CD4-positive, alpha-beta memory T cell (primary cell): Measurements from ENCODE around the gene SLC25A45. TPM values are rescaled to one million over a fixed set of nuclear protein-coding genes. Genes with fewer than 3 reads are reported as not detected.

ENCODE experiments used
- CTCF ChIA-PET: fragments of 350-600 bp; sonication (Branson Sonifier 250); formaldehyde crosslinking; loops from one replicate; lab custom pipeline; 2021; ENCODE audit warnings: inconsistent platforms; ENCODE audit not compliant: partially characterized antibody; lab: Charles Lee
- POLR2A ChIA-PET: fragments of 350-600 bp; sonication (Branson Sonifier 250); formaldehyde crosslinking; loops from one replicate; lab custom pipeline; 2021; ENCODE audit not compliant: partially characterized antibody; lab: Charles Lee
- DNase-seq, 5 donors: peaks; one replicate each; pipeline versions ENCODE4 v3.0.0 to v3.0.0-alpha.2; 2020 to 2022; ENCODE audit warnings: mixed read lengths in 1 of 5
- H3K27ac ChIP-seq: one replicate; pipeline ENCODE4 v1.7.0; 2013; ENCODE audit warnings: low read depth, low read length
- H3K27me3 ChIP-seq: 2 replicates; pipeline ENCODE4 v1.7.0; 2013; ENCODE audit warnings: mild to moderate bottlenecking, low read length, moderate library complexity; ENCODE audit not compliant: insufficient read depth
- H3K36me3 ChIP-seq: 2 replicates; pipeline ENCODE4 v1.7.0; 2013; ENCODE audit warnings: mild to moderate bottlenecking, low read length, moderate library complexity; ENCODE audit not compliant: insufficient read depth
- H3K4me1 ChIP-seq: 2 replicates; pipeline ENCODE4 v1.7.0; 2013; ENCODE audit warnings: mild to moderate bottlenecking, low read length, moderate library complexity; ENCODE audit not compliant: insufficient read depth
- H3K4me3 ChIP-seq, 2 donors: one replicate each; pipeline ENCODE4 v1.7.0; 2013; ENCODE audit warnings: low read length in 2 of 2, mild to moderate bottlenecking in 1 of 2
- H3K9me3 ChIP-seq, 2 donors: one replicate each; pipeline ENCODE4 v1.7.0; 2013; ENCODE audit warnings: low read length in 2 of 2, control low read depth in 1 of 2; ENCODE audit not compliant: control insufficient read depth in 1 of 2
- H3K27ac Mint-ChIP-seq, 7 donors: one replicate each; pipeline ENCODE4 v1.8.0; 2020 to 2021; ENCODE audit warnings: mixed read lengths in 7 of 7, mild to moderate bottlenecking in 6 of 7, inconsistent platforms in 3 of 7, moderate library complexity in 3 of 7
- H3K27me3 Mint-ChIP-seq, 2 donors: one replicate each; pipeline ENCODE4 v1.8.0; 2020 to 2021; ENCODE audit warnings: mixed read lengths in 2 of 2
- H3K36me3 Mint-ChIP-seq, 2 donors: one replicate each; pipeline ENCODE4 v1.8.0; 2020 to 2021; ENCODE audit warnings: mixed read lengths in 2 of 2, inconsistent platforms in 1 of 2, mild to moderate bottlenecking in 1 of 2
- H3K4me1 Mint-ChIP-seq, 4 donors: one replicate each; pipeline ENCODE4 v1.8.0; 2020 to 2021; ENCODE audit warnings: mixed read lengths in 4 of 4, mild to moderate bottlenecking in 1 of 4
- H3K4me3 Mint-ChIP-seq, 8 donors: one replicate each; pipeline ENCODE4 v1.8.0; 2020 to 2021; ENCODE audit warnings: mixed read lengths in 8 of 8, mild to moderate bottlenecking in 7 of 8, moderate library complexity in 6 of 8, inconsistent platforms in 3 of 8
- H3K9me3 Mint-ChIP-seq, 8 donors: one replicate each; pipeline ENCODE4 v1.8.0; 2020 to 2021; ENCODE audit warnings: mixed read lengths in 8 of 8, mild to moderate bottlenecking in 5 of 8, inconsistent platforms in 3 of 8, moderate library complexity in 1 of 8
- intact Hi-C: fragments of 100-400 bp; cut with micrococcal nuclease; formaldehyde crosslinking; loops from one replicate; pipeline ENCODE4 v1.15.1; 2023
- polyA plus RNA-seq, 2 donors: library from polyadenylated mRNA; unstranded; fragments of 300-500 nt; fragmentation: Illumina TruSeq; gene quantifications; one replicate each; pipeline ENCODE4 v1.2.3, GENCODE V29; 2021
- total RNA-seq, 2 experiments: library from RNA; stranded (reverse); gene quantifications; one replicate each; pipeline ENCODE4 v1.2.3, GENCODE V29; 2021

The SLC25A45 gene
- total and polyA plus RNA-seq, 4 experiments from 2014 or later, result 7.2 to 24.2 (median 16.0) TPM

GRCh38 chr11:65417702-65418430, 35.4 kb upstream of the SLC25A45 start:
- H3K4me1 ChIP-seq, result peaks cover 57% of the 10 kb centered on the region
- no peaks in the 10 kb centered on the region for H3K27me3 ChIP-seq
- H3K27ac ChIP-seq, result peak overlapping the region; percentile 98
- H3K4me1 Mint-ChIP-seq, result peaks cover 30 to 71% (median 42%) of the 10 kb centered on the region in 4 donors
- H3K9me3 Mint-ChIP-seq, result peaks cover 0 to 7% (median 1%) of the 10 kb centered on the region in 8 donors
- DNase-seq, result peak; percentile 32 to 64 (median 42)
- H3K9me3 ChIP-seq, result no peaks in the 10 kb centered on the region
- H3K27ac Mint-ChIP-seq, result peak overlapping the region; percentile 93 to 100 (median 96)
- intact Hi-C loops, result loop anchor here (2.0 to 5.0 kb wide), 2 partner anchors 51 to 59 kb away; no protein-coding TSS in a partner anchor
- CTCF ChIA-PET, result interaction anchor here (0.6 to 12.6 kb wide), 15 partner anchors 8 to 91 kb away, joined by 3 to 192 read pairs (median 17); partner anchors contain the start of genes FRMD8, MALAT1 and SLC25A45
- POLR2A ChIA-PET, result interaction anchor here (0.6 to 22.2 kb wide), 20 partner anchors 9 to 159 kb away, joined by 3 to 3839 read pairs (median 7); partner anchors contain the start of genes FAM89B, FRMD8, MALAT1 and NEAT1
- H3K36me3 Mint-ChIP-seq, result peaks cover 5 to 23% of the 10 kb centered on the region in 2 donors
- H3K27me3 Mint-ChIP-seq, result peaks cover 0 to 4% of the 10 kb centered on the region in 2 donors
- peak overlapping the region; percentile 86 to 95 for H3K4me3 ChIP-seq
- peaks cover 4% of the 10 kb centered on the region for H3K36me3 ChIP-seq
- H3K4me3 Mint-ChIP-seq, result peak overlapping the region; percentile 92 to 97 (median 95)

- Histone ChIP-seq H3K27me3 (no peaks in the 10 kb centered on the region), H3K4me1 (peaks cover 57% of the 10 kb centered on the region), H3K9me3 (no peaks in the 10 kb centered on the region), H3K4me3 (peak overlapping the region; percentile 86 to 95), H3K27ac (peak overlapping the region; percentile 98), H3K36me3 (peaks cover 9% of the 10 kb centered on the region)
- Mint-ChIP-seq H3K4me1 (peaks cover 30 to 65% (median 42%) of the 10 kb centered on the region in 4 donors), H3K27me3 (peaks cover 0 to 2% of the 10 kb centered on the region in 2 donors), H3K4me3 (peak overlapping the region; percentile 92 to 97 (median 95)), H3K36me3 (peaks cover 0 to 20% of the 10 kb centered on the region in 2 donors), H3K27ac (peak overlapping the region; percentile 93 to 100 (median 96)), H3K9me3 (peaks cover 0 to 1% (median 0%) of the 10 kb centered on the region in 8 donors)
- ChIA-PET POLR2A (interaction anchor here (0.9 to 22.2 kb wide), 22 partner anchors 9 to 160 kb away, joined by 3 to 3839 read pairs (median 6); partner anchors contain the start of genes DPF2, FAM89B, FRMD8 and MALAT1), CTCF (interaction anchor here (0.8 to 12.6 kb wide), 25 partner anchors 8 to 109 kb away, joined by 3 to 192 read pairs (median 10); partner anchors contain the start of genes FRMD8, MALAT1 and SLC25A45)
- intact Hi-C loops, result loop anchor here (1.0 to 5.0 kb wide), 7 partner anchors 8 to 93 kb away; partner anchors contain the start of gene SLC25A45
- DNase-seq, result peak in 2 of 5 donors; percentile 10 to 29
These were observed 34.6 kb upstream of the SLC25A45 start for GRCh38 chr11:65416841-65417701.

- Mint-ChIP-seq H3K4me3 (peak overlapping the region; percentile 92 to 97 (median 95)), H3K4me1 (peaks cover 30 to 59% (median 42%) of the 10 kb centered on the region in 4 donors), H3K27me3 (peaks cover 0 to 2% of the 10 kb centered on the region in 2 donors), H3K9me3 (peaks cover 0 to 1% (median 0%) of the 10 kb centered on the region in 8 donors), H3K36me3 (peaks cover 0 to 19% of the 10 kb centered on the region in 2 donors), H3K27ac (peak overlapping the region; percentile 93 to 100 (median 96))
- ChIA-PET CTCF (interaction anchor here (0.8 to 12.6 kb wide), 29 partner anchors 9 to 120 kb away, joined by 3 to 192 read pairs (median 9); partner anchors contain the start of genes FRMD8, MALAT1 and SLC25A45), POLR2A (interaction anchor here (1.0 to 22.2 kb wide), 21 partner anchors 9 to 160 kb away, joined by 3 to 3839 read pairs (median 7); partner anchors contain the start of genes DPF2, EHBP1L1, FRMD8 and MALAT1)
- H3K9me3 ChIP-seq, result no peaks in the 10 kb centered on the region
- H3K27ac ChIP-seq, result peak overlapping the region; percentile 98
- H3K4me1 ChIP-seq, result peaks cover 57% of the 10 kb centered on the region
- peak; percentile 86 to 91 (median 88) for DNase-seq
- H3K36me3 ChIP-seq, result peaks cover 10% of the 10 kb centered on the region
- intact Hi-C loops, result loop anchor here (1.0 to 5.0 kb wide), 7 partner anchors 9 to 94 kb away; partner anchors contain the start of gene SLC25A45
- peak overlapping the region; percentile 86 to 95 for H3K4me3 ChIP-seq
- no peaks in the 10 kb centered on the region for H3K27me3 ChIP-seq
These were observed 33.9 kb upstream of the SLC25A45 start for GRCh38 chr11:65416341-65416824.

GRCh38 chr11:65415499-65416340, 33.3 kb upstream of the SLC25A45 start:
- intact Hi-C loops, result loop anchor here (1.0 to 5.0 kb wide), 7 partner anchors 10 to 95 kb away; partner anchors contain the start of gene SLC25A45
- no peak for DNase-seq
- ChIA-PET CTCF (interaction anchor here (1.0 to 12.6 kb wide), 27 partner anchors 8 to 120 kb away, joined by 3 to 192 read pairs (median 9); partner anchors contain the start of genes FRMD8, MALAT1 and SLC25A45), POLR2A (interaction anchor here (1.0 to 22.2 kb wide), 19 partner anchors 9 to 161 kb away, joined by 3 to 3839 read pairs (median 7); partner anchors contain the start of genes DPF2, EHBP1L1, FRMD8 and MALAT1)
- Histone ChIP-seq H3K9me3 (no peaks in the 10 kb centered on the region), H3K4me3 (peak overlapping the region in 1 of 2 donors; percentile 95), H3K36me3 (peaks cover 10% of the 10 kb centered on the region), H3K4me1 (peaks cover 52% of the 10 kb centered on the region), H3K27ac (peak overlapping the region; percentile 98), H3K27me3 (no peaks in the 10 kb centered on the region)
- H3K4me1 Mint-ChIP-seq, result peaks cover 27 to 52% (median 36%) of the 10 kb centered on the region in 4 donors
- no peaks in the 10 kb centered on the region for H3K27me3 Mint-ChIP-seq
- H3K9me3 Mint-ChIP-seq, result peaks cover 0 to 1% (median 0%) of the 10 kb centered on the region in 8 donors
- peaks cover 0 to 20% of the 10 kb centered on the region in 2 donors for H3K36me3 Mint-ChIP-seq
- peak overlapping the region; percentile 92 to 97 (median 95) for H3K4me3 Mint-ChIP-seq
- peak overlapping the region in 6 of 7 donors; percentile 64 to 100 (median 96) for H3K27ac Mint-ChIP-seq

GRCh38 chr11:65414776-65415498, 32.5 kb upstream of the SLC25A45 start:
- Mint-ChIP-seq H3K36me3 (peaks cover 0 to 21% of the 10 kb centered on the region in 2 donors), H3K4me3 (peak overlapping the region in 2 of 8 donors; percentile 24 to 67), H3K27me3 (no peaks in the 10 kb centered on the region), H3K4me1 (peaks cover 23 to 45% (median 31%) of the 10 kb centered on the region in 4 donors), H3K9me3 (peaks cover 0 to 1% (median 0%) of the 10 kb centered on the region in 8 donors), H3K27ac (peak overlapping the region in 3 of 7 donors; percentile 16 to 76 (median 23))
- no peak overlapping the region for H3K27ac ChIP-seq
- CTCF ChIA-PET, result interaction anchor here (1.0 to 12.6 kb wide), 20 partner anchors 8 to 121 kb away, joined by 3 to 192 read pairs (median 10); partner anchors contain the start of genes FRMD8 and MALAT1
- H3K4me3 ChIP-seq, result no peak overlapping the region
- intact Hi-C loops, result loop anchor here (5.0 kb wide), 1 partner anchor 48 kb away; no protein-coding TSS in a partner anchor
- no peak for DNase-seq
- no peaks in the 10 kb centered on the region for H3K9me3 ChIP-seq
- no peaks in the 10 kb centered on the region for H3K27me3 ChIP-seq
- peaks cover 10% of the 10 kb centered on the region for H3K36me3 ChIP-seq
- POLR2A ChIA-PET, result interaction anchor here (1.2 to 22.2 kb wide), 13 partner anchors 12 to 142 kb away, joined by 3 to 3839 read pairs (median 18); partner anchors contain the start of genes FRMD8, MALAT1, NEAT1 and SCYL1
- H3K4me1 ChIP-seq, result peaks cover 44% of the 10 kb centered on the region
